ENCODE results near the gene CCDC102A. TPM values are rescaled to one million over a fixed set of nuclear protein-coding genes. Genes with fewer than 3 reads are reported as not detected.

CCDC102A gene
- total RNA-seq, 1 experiment from 2014 or later: 4.5 TPM

- H3K36me3 ChIP-seq (ENCODE audit: control insufficient read depth in 1 of 2, insufficient read depth in 2 of 2, low read length in 2 of 2): no peaks in the 10 kb centered on the region
- no peak for ATAC-seq
- no peak for TF ChIP-seq EGR1 (IDR thresholded peaks at IDR 0.05; ENCODE audit: low read depth)
- no peaks in the 10 kb centered on the region for H3K79me2 ChIP-seq (ENCODE audit: insufficient read depth, low read length)
- H4K20me1 ChIP-seq (ENCODE audit: insufficient read depth): no peaks in the 10 kb centered on the region
- BruUV-seq (replicated peaks): no TSS peak
- no peaks in the 10 kb centered on the region for H3K9me2 ChIP-seq (ENCODE audit: insufficient read depth)
- no peaks in the 10 kb centered on the region for H3K4me1 ChIP-seq (ENCODE audit: control insufficient read depth in 1 of 2, insufficient read depth in 2 of 2, low read length in 2 of 2)
- DNase-seq (ENCODE audit: low read depth, low spot score): no peak
- ChIA-PET POLR2A (interaction anchor here (1.2 kb wide), 1 partner anchor 14 kb away, joined by 3 read pairs; no protein-coding TSS in a partner anchor), RAD21 (ENCODE audit: low non-redundant PET in 1 of 2, low total read pairs in 2 of 2, uncharacterized antibody in 2 of 2, unreplicated experiment in 2 of 2) (no interaction called here), CTCF (no interaction called here)
- no peak overlapping the region for H2AFZ ChIP-seq (ENCODE audit: low read depth, low read length, poor library complexity, severe bottlenecking)
- intact Hi-C loops (cut with micrococcal nuclease): no loop called here
- no peak overlapping the region for H3K4me2 ChIP-seq (ENCODE audit: low read length)
- no peak overlapping the region for H3K27ac ChIP-seq (ENCODE audit: low read depth, low read length)
- H3K9ac ChIP-seq (ENCODE audit: low read length): no peak overlapping the region
- H3K4me3 ChIP-seq (replicated peaks in 1 of 2; ENCODE audit: low read depth in 1 of 2, low read length in 2 of 2): no peak overlapping the region
- H3K27me3 ChIP-seq (ENCODE audit: insufficient read depth, low read length): no peaks in the 10 kb centered on the region
- H3K9me3 ChIP-seq (ENCODE audit: control insufficient read depth in 1 of 2, insufficient read depth in 1 of 2, low read depth in 1 of 2, low read length in 2 of 2): no peaks in the 10 kb centered on the region
Measured at GRCh38 chr16:57498031-57498430, 38.3 kb downstream of the CCDC102A start.

DNA sequence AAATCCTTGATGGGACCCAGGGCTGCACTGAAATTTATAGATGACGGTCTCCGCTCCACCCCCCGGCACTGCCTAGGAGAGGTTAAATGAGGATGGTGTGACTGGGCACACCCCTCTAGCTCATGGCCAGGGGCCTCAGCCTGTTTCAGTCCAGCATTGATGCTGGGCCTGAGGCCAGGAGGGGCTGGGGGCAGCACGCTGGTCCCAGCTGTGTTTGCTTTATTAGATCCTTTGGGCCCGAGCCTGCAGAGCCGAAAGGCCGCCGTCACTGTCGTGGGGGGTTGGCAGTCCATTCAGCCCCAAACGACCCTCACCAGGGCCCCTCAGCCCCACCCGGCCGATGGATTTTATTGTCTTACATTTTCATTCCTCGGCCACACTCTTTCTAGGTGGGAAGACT lies 39.2 kb downstream of the CCDC102A start:
- intact Hi-C loops (cut with micrococcal nuclease): no loop called here
- no peak overlapping the region for H3K9ac ChIP-seq (ENCODE audit: low read length)
- H3K9me2 ChIP-seq (ENCODE audit: insufficient read depth): no peaks in the 10 kb centered on the region
- RAD21 ChIA-PET (ENCODE audit: low non-redundant PET in 1 of 2, low total read pairs in 2 of 2, uncharacterized antibody in 2 of 2, unreplicated experiment in 2 of 2): no interaction called here
- no peaks in the 10 kb centered on the region for H4K20me1 ChIP-seq (ENCODE audit: insufficient read depth)
- H3K79me2 ChIP-seq (ENCODE audit: insufficient read depth, low read length): no peaks in the 10 kb centered on the region
- no peak overlapping the region for H3K4me3 ChIP-seq (replicated peaks in 1 of 2; ENCODE audit: low read depth in 1 of 2, low read length in 2 of 2)
- H3K36me3 ChIP-seq (ENCODE audit: control insufficient read depth in 1 of 2, insufficient read depth in 2 of 2, low read length in 2 of 2): no peaks in the 10 kb centered on the region
- H3K9me3 ChIP-seq (ENCODE audit: control insufficient read depth in 1 of 2, insufficient read depth in 1 of 2, low read depth in 1 of 2, low read length in 2 of 2): no peaks in the 10 kb centered on the region
- H3K4me1 ChIP-seq (ENCODE audit: control insufficient read depth in 1 of 2, insufficient read depth in 2 of 2, low read length in 2 of 2): no peaks in the 10 kb centered on the region
- TF ChIP-seq CBX3 (IDR thresholded peaks at IDR 0.05; ENCODE audit: low read depth): no peak
- TF ChIP-seq REST (IDR thresholded peaks at IDR 0.05; ENCODE audit: low read depth): no peak
- no peak for TF ChIP-seq EGR1 (IDR thresholded peaks at IDR 0.05; ENCODE audit: low read depth)
- TF ChIP-seq POLR2AphosphoS5 (IDR thresholded peaks at IDR 0.05; ENCODE audit: low read depth, low read length): no peak
- no peak for TF ChIP-seq EZH2phosphoT487 (IDR thresholded peaks at IDR 0.05; ENCODE audit: borderline replicate concordance)
- TF ChIP-seq SIN3A (IDR thresholded peaks at IDR 0.05; ENCODE audit: low read depth): no peak
- TF ChIP-seq FOSL1 (IDR thresholded peaks at IDR 0.05; ENCODE audit: low read depth): no peak
- TF ChIP-seq SP1 (IDR thresholded peaks at IDR 0.05; ENCODE audit: low read depth): no peak
- no peak for TF ChIP-seq ZNF274 (IDR thresholded peaks at IDR 0.05; ENCODE audit: low read depth, low read length)
- no peak for TF ChIP-seq RAD21 (IDR thresholded peaks at IDR 0.05; ENCODE audit: low read depth)
- no peak for TF ChIP-seq CTCF (IDR thresholded peaks at IDR 0.05 in 2 of 3, conservative IDR thresholded peaks at IDR 0.05 in 1 of 3; ENCODE audit: borderline replicate concordance in 1 of 3, insufficient read depth in 1 of 3, low read depth in 2 of 3, low read length in 2 of 3)
- TF ChIP-seq POLR2A (IDR thresholded peaks at IDR 0.05; ENCODE audit: borderline replicate concordance, extremely low read depth, insufficient read depth, insufficient read length): no peak
- POLR2A ChIA-PET: no interaction called here
- no peak overlapping the region for H3K4me2 ChIP-seq (ENCODE audit: low read length)
- H3K27ac ChIP-seq (ENCODE audit: low read depth, low read length): no peak overlapping the region
- no peak overlapping the region for H2AFZ ChIP-seq (ENCODE audit: low read depth, low read length, poor library complexity, severe bottlenecking)
- no peak for DNase-seq (ENCODE audit: low read depth, low spot score)
- BruUV-seq (replicated peaks): no TSS peak
- CTCF ChIA-PET: no interaction called here
- no peaks in the 10 kb centered on the region for H3K27me3 ChIP-seq (ENCODE audit: insufficient read depth, low read length)
- no peak for ATAC-seq

Data from HCT116 (cell line).